ENCODE data around the gene RAI1. TPM values are rescaled to one million over a fixed set of nuclear protein-coding genes. Genes with fewer than 3 reads are reported as not detected.

Gene RAI1
- polyA plus RNA-seq, 3 donors, result 30.5 to 43.9 (median 34.7) TPM

- DNase-seq, result no peak
Measured at GRCh38 chr17:17781591-17782496, 100.6 kb downstream of the RAI1 start.

GRCh38 chr17:17782523-17783115, 101.4 kb downstream of the RAI1 start:
- peak; percentile 72 for DNase-seq

- DNase-seq, result peak; percentile 78
Measured at GRCh38 chr17:17783116-17783824, 102.0 kb downstream of the RAI1 start.

GRCh38 chr17:17783825-17784656, 102.8 kb downstream of the RAI1 start:
- DNase-seq, result peak; percentile 74

GRCh38 chr17:17784657-17785267, 103.5 kb downstream of the RAI1 start:
- no peak for DNase-seq

GRCh38 chr17:17785407-17785806, 104.1 kb downstream of the RAI1 start:
- no peak for DNase-seq

- DNase-seq, result no peak
Measured at GRCh38 chr17:17786998-17787397, 105.7 kb downstream of the RAI1 start.

GRCh38 chr17:17787568-17787967, 106.3 kb downstream of the RAI1 start:
- no peak for DNase-seq

- DNase-seq, result no peak
Measured at GRCh38 chr17:17788967-17789366, 107.7 kb downstream of the RAI1 start.

GRCh38 chr17:17789410-17789809, 108.2 kb downstream of the RAI1 start:
- no peak for DNase-seq

- DNase-seq, result no peak
Measured at GRCh38 chr17:17789828-17790636, 108.8 kb downstream of the RAI1 start.

GRCh38 chr17:17790637-17791464, 109.6 kb downstream of the RAI1 start:
- no peak for DNase-seq

- no peak for DNase-seq
Measured at GRCh38 chr17:17792037-17792550, 110.8 kb downstream of the RAI1 start.

GRCh38 chr17:17792551-17793377, 111.5 kb downstream of the RAI1 start:
- no peak for DNase-seq

- DNase-seq, result no peak
Measured at GRCh38 chr17:17793378-17794214, 112.3 kb downstream of the RAI1 start.

GRCh38 chr17:17794382-17794781, 113.1 kb downstream of the RAI1 start:
- no peak for DNase-seq

- DNase-seq, result no peak
Measured at GRCh38 chr17:17795296-17795695, 114.0 kb downstream of the RAI1 start.
